Tibial nerve (tissue), 4 donors: ENCODE measurements around the gene TGFA.

Source experiments
- CTCF ChIP-seq, 5 experiments: fragments of 200-600 bp in 3 of 5; fragments of 450-650 bp in 2 of 5; sonication (generic) in 3 of 5; IDR thresholded peaks; one replicate each; pipeline ENCODE4 v1.5.1; 2016 to 2019; ENCODE audit warnings: antibody characterized with exemption in 5 of 5, mild to moderate bottlenecking in 3 of 5, moderate library complexity in 2 of 5
- EP300 ChIP-seq, 2 donors: sonication (generic); formaldehyde crosslinking; IDR thresholded peaks; one replicate each; pipeline ENCODE4 v1.6.1; 2017; ENCODE audit warnings: antibody characterized with exemption in 2 of 2, mild to moderate bottlenecking in 1 of 2

- TF ChIP-seq EP300 (IDR thresholded peaks at IDR 0.05) (no peak), CTCF (IDR thresholded peaks at IDR 0.05) (no peak)
These were observed 150.2 kb downstream of the TGFA start for GRCh38 chr2:70403267-70404053.
